GM12864 (cell line): Measurements from ENCODE around the gene PCGF3.
"Not testable (repeated sequence)": the region's sequence is repeated elsewhere in the genome, so short reads cannot be mapped to it uniquely, and the experiment has no call there.

Experiments
- DNase-seq: peaks from one replicate; pipeline ENCODE4 v3.0.0-alpha.2; 2011; ENCODE audit warnings: low read depth
- H3K4me3 ChIP-seq: 2 replicates; pipeline ENCODE4 v1.5.1; 2011; ENCODE audit warnings: mild to moderate bottlenecking, low read depth, low read length, control low read depth
- CTCF ChIP-seq: IDR thresholded peaks from 2 replicates; pipeline ENCODE4 v1.5.1; 2011; ENCODE audit warnings: low read depth, mild to moderate bottlenecking, moderate library complexity, low read length, control low read depth, inconsistent platforms; ENCODE audit errors: missing control alignments

PCGF3 gene

GRCh38 chr4:664713-665231 lies 40.9 kb upstream of the PCGF3 start:
- DNase-seq: no peak
- no peak overlapping the region for H3K4me3 ChIP-seq

GRCh38 chr4:665381-665750 lies 40.3 kb upstream of the PCGF3 start:
- TF ChIP-seq CTCF: no peak
- DNase-seq: no peak
- no peak overlapping the region for H3K4me3 ChIP-seq

More at GRCh38 chr4:664713-665231, 40.9 kb upstream of the PCGF3 start:
- no peak for TF ChIP-seq CTCF

- no peak for DNase-seq
- no peak for TF ChIP-seq CTCF
- H3K4me3 ChIP-seq: no peak overlapping the region
Observed at GRCh38 chr4:665751-666435, 39.7 kb upstream of the PCGF3 start.

GRCh38 chr4:666436-666810 lies 39.2 kb upstream of the PCGF3 start:
- TF ChIP-seq CTCF: no peak
- H3K4me3 ChIP-seq: no peak overlapping the region
- DNase-seq: no peak

- no peak for TF ChIP-seq CTCF
- no peak for DNase-seq
- no peak overlapping the region for H3K4me3 ChIP-seq
Observed at GRCh38 chr4:666822-667544, 38.6 kb upstream of the PCGF3 start.

GRCh38 chr4:667545-667925 lies 38.1 kb upstream of the PCGF3 start:
- DNase-seq: no peak
- no peak for TF ChIP-seq CTCF
- H3K4me3 ChIP-seq: no peak overlapping the region

GRCh38 chr4:668219-668618 lies 37.4 kb upstream of the PCGF3 start:
- H3K4me3 ChIP-seq, DNase-seq: not testable (repeated sequence)

- DNase-seq, H3K4me3 ChIP-seq: not testable (repeated sequence)
Observed at GRCh38 chr4:669806-670559, 35.6 kb upstream of the PCGF3 start.
